Nephron (organoid): ENCODE measurements around the gene NLGN4Y.

Experiments
- H3K27ac Mint-ChIP-seq, 3 experiments: 2 replicates each; pipeline ENCODE4 v1.8.0; 2020; ENCODE audit warnings: mixed read lengths in 3 of 3, mild to moderate bottlenecking in 2 of 3, moderate library complexity in 1 of 3
- H3K27me3 Mint-ChIP-seq: 2 replicates; pipeline ENCODE4 v1.8.0; 2021; ENCODE audit warnings: low read depth, mild to moderate bottlenecking, moderate library complexity, mixed read lengths
- H3K36me3 Mint-ChIP-seq: 2 replicates; pipeline ENCODE4 v1.8.0; 2020; ENCODE audit warnings: low read depth, mixed read lengths
- H3K4me1 Mint-ChIP-seq: 2 replicates; pipeline ENCODE4 v1.8.0; 2020; ENCODE audit warnings: mixed read lengths
- H3K4me3 Mint-ChIP-seq, 3 experiments: 2 replicates each; pipeline ENCODE4 v1.8.0; 2020; ENCODE audit warnings: mild to moderate bottlenecking in 3 of 3, mixed read lengths in 3 of 3, moderate library complexity in 2 of 3
- H3K9me3 Mint-ChIP-seq: 2 replicates; pipeline ENCODE4 v1.8.0; 2020; ENCODE audit warnings: mixed read lengths
- CTCF ChIP-seq, 3 experiments: fragments of 200-600 bp; sonication (generic); IDR thresholded peaks; one replicate each; pipeline ENCODE4 v1.5.0; 2021; ENCODE audit warnings: antibody characterized with exemption in 3 of 3; ENCODE audit not compliant: unreplicated experiment in 3 of 3

The NLGN4Y gene

GRCh38 chrY:14522379-14522950 is 1.9 kb upstream of the NLGN4Y start:
- H3K4me3 Mint-ChIP-seq, result no peak overlapping the region
- H3K27me3 Mint-ChIP-seq, result no peaks in the 10 kb centered on the region
- no peaks in the 10 kb centered on the region for H3K4me1 Mint-ChIP-seq
- H3K27ac Mint-ChIP-seq, result no peak overlapping the region
- TF ChIP-seq CTCF (IDR thresholded peaks at IDR 0.05; ENCODE audit: unreplicated experiment in 3 of 3), result no peak
- no peaks in the 10 kb centered on the region for H3K9me3 Mint-ChIP-seq
- H3K36me3 Mint-ChIP-seq, result no peaks in the 10 kb centered on the region

GRCh38 chrY:14523491-14524271 is 648 bp upstream of the NLGN4Y start:
- H3K36me3 Mint-ChIP-seq, result no peaks in the 10 kb centered on the region
- no peak for TF ChIP-seq CTCF (IDR thresholded peaks at IDR 0.05; ENCODE audit: unreplicated experiment in 3 of 3)
- no peak overlapping the region for H3K27ac Mint-ChIP-seq
- H3K4me1 Mint-ChIP-seq, result no peaks in the 10 kb centered on the region
- no peak overlapping the region for H3K4me3 Mint-ChIP-seq
- H3K9me3 Mint-ChIP-seq, result no peaks in the 10 kb centered on the region
- no peaks in the 10 kb centered on the region for H3K27me3 Mint-ChIP-seq

- TF ChIP-seq CTCF (IDR thresholded peaks at IDR 0.05; ENCODE audit: unreplicated experiment in 3 of 3), result no peak
- Mint-ChIP-seq H3K36me3 (no peaks in the 10 kb centered on the region), H3K27ac (no peak overlapping the region), H3K9me3 (no peaks in the 10 kb centered on the region), H3K4me1 (no peaks in the 10 kb centered on the region), H3K27me3 (no peaks in the 10 kb centered on the region), H3K4me3 (no peak overlapping the region)
Observed at GRCh38 chrY:14525315-14525714, 986 bp downstream of the NLGN4Y start.

GRCh38 chrY:14528361-14528760 is 4.0 kb downstream of the NLGN4Y start:
- Mint-ChIP-seq H3K9me3 (no peaks in the 10 kb centered on the region), H3K4me1 (no peaks in the 10 kb centered on the region), H3K27me3 (no peaks in the 10 kb centered on the region), H3K4me3 (no peak overlapping the region), H3K27ac (no peak overlapping the region), H3K36me3 (no peaks in the 10 kb centered on the region)
- TF ChIP-seq CTCF (IDR thresholded peaks at IDR 0.05; ENCODE audit: unreplicated experiment in 3 of 3), result no peak

GRCh38 chrY:14536703-14537102 is 12.4 kb downstream of the NLGN4Y start:
- Mint-ChIP-seq H3K9me3 (no peaks in the 10 kb centered on the region), H3K4me1 (no peaks in the 10 kb centered on the region), H3K27me3 (no peaks in the 10 kb centered on the region), H3K27ac (no peak overlapping the region), H3K36me3 (no peaks in the 10 kb centered on the region), H3K4me3 (no peak overlapping the region)
- TF ChIP-seq CTCF (IDR thresholded peaks at IDR 0.05; ENCODE audit: unreplicated experiment in 3 of 3), result no peak

GRCh38 chrY:14543506-14543905 is 19.2 kb downstream of the NLGN4Y start:
- no peak overlapping the region for H3K27ac Mint-ChIP-seq
- no peaks in the 10 kb centered on the region for H3K4me1 Mint-ChIP-seq

More at GRCh38 chrY:14543506-14543905, 19.2 kb downstream of the NLGN4Y start:
- Mint-ChIP-seq H3K4me3 (no peak overlapping the region), H3K27me3 (no peaks in the 10 kb centered on the region), H3K36me3 (no peaks in the 10 kb centered on the region), H3K9me3 (no peaks in the 10 kb centered on the region)
- TF ChIP-seq CTCF (IDR thresholded peaks at IDR 0.05; ENCODE audit: unreplicated experiment in 3 of 3), result no peak
